ENCODE measurements around the gene ATG4A. TPM values are rescaled to one million over a fixed set of nuclear protein-coding genes. Genes with fewer than 3 reads are reported as not detected.

ATG4A gene
- total RNA-seq, 1 donor from 2014 or later, result 23.4 TPM

DNA sequence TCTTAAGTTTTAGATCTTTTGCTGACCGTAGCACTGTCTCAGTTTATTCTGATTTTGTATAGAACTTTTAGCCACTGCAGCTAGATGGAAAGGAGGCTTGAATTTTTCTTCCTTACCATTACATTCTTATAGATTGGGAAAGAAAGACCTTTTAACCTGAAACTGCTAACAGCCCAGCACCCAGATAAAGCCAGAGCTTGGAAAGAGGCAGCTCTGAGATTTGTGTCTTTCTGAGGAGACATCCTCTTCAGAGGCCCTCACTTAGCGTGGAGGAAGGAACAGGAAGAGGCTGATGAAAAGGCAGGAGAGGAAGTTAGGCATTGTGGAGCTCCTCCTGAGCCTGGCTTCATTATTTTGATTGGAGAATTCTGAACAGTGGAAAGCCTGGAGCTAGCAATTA is 35.1 kb downstream of the ATG4A start:
- Mint-ChIP-seq H3K36me3 (ENCODE audit: low read depth, unreplicated experiment) (no peaks in the 10 kb centered on the region), H3K9me3 (ENCODE audit: unreplicated experiment) (no peaks in the 10 kb centered on the region), H3K4me3 (ENCODE audit: unreplicated experiment) (no peak overlapping the region), H3K4me1 (ENCODE audit: unreplicated experiment) (peaks cover 31% of the 10 kb centered on the region), H3K27me3 (ENCODE audit: unreplicated experiment) (no peaks in the 10 kb centered on the region), H3K27ac (ENCODE audit: unreplicated experiment) (peak overlapping the region; percentile 88)
- TF ChIP-seq, protein P1, sequence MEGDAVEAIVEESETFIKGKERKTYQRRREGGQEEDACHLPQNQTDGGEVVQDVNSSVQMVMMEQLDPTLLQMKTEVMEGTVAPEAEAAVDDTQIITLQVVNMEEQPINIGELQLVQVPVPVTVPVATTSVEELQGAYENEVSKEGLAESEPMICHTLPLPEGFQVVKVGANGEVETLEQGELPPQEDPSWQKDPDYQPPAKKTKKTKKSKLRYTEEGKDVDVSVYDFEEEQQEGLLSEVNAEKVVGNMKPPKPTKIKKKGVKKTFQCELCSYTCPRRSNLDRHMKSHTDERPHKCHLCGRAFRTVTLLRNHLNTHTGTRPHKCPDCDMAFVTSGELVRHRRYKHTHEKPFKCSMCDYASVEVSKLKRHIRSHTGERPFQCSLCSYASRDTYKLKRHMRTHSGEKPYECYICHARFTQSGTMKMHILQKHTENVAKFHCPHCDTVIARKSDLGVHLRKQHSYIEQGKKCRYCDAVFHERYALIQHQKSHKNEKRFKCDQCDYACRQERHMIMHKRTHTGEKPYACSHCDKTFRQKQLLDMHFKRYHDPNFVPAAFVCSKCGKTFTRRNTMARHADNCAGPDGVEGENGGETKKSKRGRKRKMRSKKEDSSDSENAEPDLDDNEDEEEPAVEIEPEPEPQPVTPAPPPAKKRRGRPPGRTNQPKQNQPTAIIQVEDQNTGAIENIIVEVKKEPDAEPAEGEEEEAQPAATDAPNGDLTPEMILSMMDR (IDR thresholded peaks at IDR 0.05; ENCODE audit: unreplicated experiment), result no peak
- no peak for DNase-seq (ENCODE audit: low spot score)

DNA sequence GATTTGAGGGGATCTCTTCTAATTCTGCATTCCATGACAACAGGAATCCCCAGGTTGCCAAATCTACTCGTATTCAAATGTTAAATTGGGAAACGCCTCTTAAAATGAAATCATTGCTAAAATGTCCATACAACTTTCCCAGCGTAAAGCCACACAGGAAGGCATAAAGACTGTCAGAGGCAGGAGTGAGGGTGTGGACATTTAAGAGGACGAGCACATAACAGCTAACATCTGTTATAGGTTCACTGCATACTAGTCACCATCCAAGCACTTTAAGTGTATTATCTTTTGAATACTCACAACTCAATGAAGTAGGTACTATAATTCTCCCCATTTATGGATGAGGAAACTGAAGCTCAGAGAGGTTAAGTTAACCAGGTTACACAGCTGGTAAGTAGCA is 35.6 kb downstream of the ATG4A start:
- H3K27me3 Mint-ChIP-seq (ENCODE audit: unreplicated experiment), result no peaks in the 10 kb centered on the region
- H3K27ac Mint-ChIP-seq (ENCODE audit: unreplicated experiment), result peak overlapping the region; percentile 88
- TF ChIP-seq, protein P1 (IDR thresholded peaks at IDR 0.05; ENCODE audit: unreplicated experiment), result no peak
- no peak for DNase-seq (ENCODE audit: low spot score)
- no peaks in the 10 kb centered on the region for H3K36me3 Mint-ChIP-seq (ENCODE audit: low read depth, unreplicated experiment)
- H3K9me3 Mint-ChIP-seq (ENCODE audit: unreplicated experiment), result no peaks in the 10 kb centered on the region
- H3K4me1 Mint-ChIP-seq (ENCODE audit: unreplicated experiment), result peaks cover 32% of the 10 kb centered on the region
- no peak overlapping the region for H3K4me3 Mint-ChIP-seq (ENCODE audit: unreplicated experiment)

- H3K9me3 Mint-ChIP-seq (ENCODE audit: unreplicated experiment), result no peaks in the 10 kb centered on the region
- TF ChIP-seq, protein P1 (IDR thresholded peaks at IDR 0.05; ENCODE audit: unreplicated experiment), result no peak
- DNase-seq (ENCODE audit: low spot score), result no peak
- H3K27me3 Mint-ChIP-seq (ENCODE audit: unreplicated experiment), result no peaks in the 10 kb centered on the region
- H3K36me3 Mint-ChIP-seq (ENCODE audit: low read depth, unreplicated experiment), result no peaks in the 10 kb centered on the region
- H3K4me1 Mint-ChIP-seq (ENCODE audit: unreplicated experiment), result peaks cover 27% of the 10 kb centered on the region
- H3K4me3 Mint-ChIP-seq (ENCODE audit: unreplicated experiment), result no peak overlapping the region
- H3K27ac Mint-ChIP-seq (ENCODE audit: unreplicated experiment), result peak overlapping the region; percentile 76
Measured at GRCh38 chrX:108130889-108131288, 39.3 kb downstream of the ATG4A start.

DNA sequence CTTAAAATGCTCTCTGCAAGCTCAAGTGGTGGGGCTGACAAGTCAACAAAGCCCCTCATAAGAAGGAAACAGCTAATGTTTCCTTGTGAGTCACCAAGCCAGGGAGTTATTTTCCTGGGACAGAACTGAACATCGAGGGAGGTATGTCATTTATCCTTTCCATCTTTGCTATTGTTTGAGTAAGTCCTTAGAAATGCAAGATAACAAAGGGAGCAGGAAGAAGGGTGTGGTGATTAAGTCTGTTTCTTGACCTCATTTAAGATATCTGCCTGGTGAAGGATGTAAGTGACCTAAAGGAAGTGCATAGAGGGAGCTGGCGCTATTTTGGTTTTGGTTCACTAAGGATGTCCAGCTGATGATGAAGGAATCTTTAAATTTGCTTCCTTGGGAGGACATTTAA is 39.9 kb downstream of the ATG4A start:
- no peaks in the 10 kb centered on the region for H3K36me3 Mint-ChIP-seq (ENCODE audit: low read depth, unreplicated experiment)
- TF ChIP-seq, protein P1 (IDR thresholded peaks at IDR 0.05; ENCODE audit: unreplicated experiment), result no peak
- DNase-seq (ENCODE audit: low spot score), result no peak
- peak overlapping the region; percentile 3 for H3K4me3 Mint-ChIP-seq (ENCODE audit: unreplicated experiment)
- H3K27me3 Mint-ChIP-seq (ENCODE audit: unreplicated experiment), result no peaks in the 10 kb centered on the region
- H3K27ac Mint-ChIP-seq (ENCODE audit: unreplicated experiment), result peak overlapping the region; percentile 76
- H3K9me3 Mint-ChIP-seq (ENCODE audit: unreplicated experiment), result no peaks in the 10 kb centered on the region
- H3K4me1 Mint-ChIP-seq (ENCODE audit: unreplicated experiment), result peaks cover 23% of the 10 kb centered on the region

DNA sequence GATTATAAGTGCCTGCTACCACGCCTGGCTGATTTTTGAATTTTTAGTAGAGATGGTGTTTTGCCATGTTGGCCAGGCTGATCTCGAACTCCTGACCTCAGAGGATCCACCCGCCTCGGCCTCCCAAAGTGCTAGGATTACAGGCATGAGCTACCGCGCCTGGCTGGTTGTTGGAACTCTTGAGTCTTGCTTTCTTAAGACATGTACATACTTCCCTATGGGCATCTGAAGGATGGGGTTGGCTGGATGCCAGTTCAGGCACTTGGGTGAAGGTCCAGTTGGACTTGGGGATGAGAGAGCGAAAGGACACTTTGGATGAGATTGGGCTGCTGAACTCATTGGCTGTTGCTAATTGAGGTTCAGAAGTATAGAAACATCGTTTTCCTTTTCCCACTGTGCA is 40.5 kb downstream of the ATG4A start:
- Mint-ChIP-seq H3K4me3 (ENCODE audit: unreplicated experiment) (no peak overlapping the region), H3K27me3 (ENCODE audit: unreplicated experiment) (no peaks in the 10 kb centered on the region), H3K9me3 (ENCODE audit: unreplicated experiment) (no peaks in the 10 kb centered on the region), H3K36me3 (ENCODE audit: low read depth, unreplicated experiment) (peaks cover 2% of the 10 kb centered on the region), H3K4me1 (ENCODE audit: unreplicated experiment) (peaks cover 17% of the 10 kb centered on the region), H3K27ac (ENCODE audit: unreplicated experiment) (peak overlapping the region; percentile 76)
- TF ChIP-seq, protein P1 (IDR thresholded peaks at IDR 0.05; ENCODE audit: unreplicated experiment), result no peak
- no peak for DNase-seq (ENCODE audit: low spot score)
